Prostate gland (tissue), 2 donors: Measurements from ENCODE around the gene QRICH1. TPM values are rescaled to one million over a fixed set of nuclear protein-coding genes. Genes with fewer than 3 reads are reported as not detected.

Experiments used
- DNase-seq: peaks from one replicate; pipeline ENCODE4 v3.0.0-alpha.2; 2019; ENCODE audit warnings: low spot score
- H3K27ac ChIP-seq, 2 donors: fragments of 200-600 bp; sonication (generic); 2 replicates each; pipeline ENCODE4 v1.5.1; 2017 to 2019
- H3K27me3 ChIP-seq: fragments of 200-600 bp; sonication (generic); replicated peaks from 2 replicates; pipeline ENCODE4 v1.5.1; 2019; ENCODE audit not compliant: insufficient read depth
- H3K36me3 ChIP-seq, 2 donors: fragments of 200-600 bp; sonication (generic); 1 replicate in 1 of 2; 2 replicates in 1 of 2; pipeline versions ENCODE4 v1.5.1 to v1.8.1; 2017 to 2019
- H3K4me1 ChIP-seq: fragments of 200-600 bp; sonication (generic); replicated peaks from 2 replicates; pipeline ENCODE4 v1.5.1; 2019
- H3K4me3 ChIP-seq, 2 donors: fragments of 200-600 bp; sonication (generic); 2 replicates each; pipeline ENCODE4 v1.5.1; 2017 to 2019
- H3K9me3 ChIP-seq: fragments of 200-600 bp; sonication (generic); 2 replicates; pipeline ENCODE4 v1.5.1; 2017
- POLR2A ChIP-seq: fragments of 450-650 bp; IDR thresholded peaks from one replicate; pipeline ENCODE4 v1.6.1; 2016; ENCODE audit warnings: antibody characterized with exemption, mild to moderate bottlenecking
- POLR2AphosphoS5 ChIP-seq: sonication (generic); formaldehyde crosslinking; IDR thresholded peaks from one replicate; pipeline ENCODE4 v1.6.1; 2017; ENCODE audit warnings: antibody characterized with exemption
- whole genome bisulfite sequencing: methylation state at CpG from one replicate; pipeline ENCODE4 v1.1.5; 2018; 5-methylcytosine and 5-hydroxymethylcytosine counted together
- intact Hi-C: fragments of 100-400 bp; cut with DNase I; formaldehyde crosslinking; loops from one replicate; pipeline ENCODE4 v1.14.2; 2022
- total RNA-seq, 2 donors: library from RNA; depleted of rRNA; stranded (reverse); fragments of >200 nt; gene quantifications; one replicate each; pipeline ENCODE4 v1.1.0, GENCODE V29; 2016
- TF ChIP-seq, protein P1 (sequence below), 4 experiments: fragments of 200-600 bp in 2 of 4; fragments of 450-650 bp in 2 of 4; sonication (generic) in 2 of 4; IDR thresholded peaks; 1 replicate in 3 of 4; 2 replicates in 1 of 4; pipeline ENCODE4 v1.5.1; 2016 to 2019; ENCODE audit warnings: antibody characterized with exemption in 4 of 4, mild to moderate bottlenecking in 2 of 4, moderate library complexity in 2 of 4

The QRICH1 gene
- total RNA-seq, 2 donors from 2014 or later, result 60.1 to 132 TPM

DNA sequence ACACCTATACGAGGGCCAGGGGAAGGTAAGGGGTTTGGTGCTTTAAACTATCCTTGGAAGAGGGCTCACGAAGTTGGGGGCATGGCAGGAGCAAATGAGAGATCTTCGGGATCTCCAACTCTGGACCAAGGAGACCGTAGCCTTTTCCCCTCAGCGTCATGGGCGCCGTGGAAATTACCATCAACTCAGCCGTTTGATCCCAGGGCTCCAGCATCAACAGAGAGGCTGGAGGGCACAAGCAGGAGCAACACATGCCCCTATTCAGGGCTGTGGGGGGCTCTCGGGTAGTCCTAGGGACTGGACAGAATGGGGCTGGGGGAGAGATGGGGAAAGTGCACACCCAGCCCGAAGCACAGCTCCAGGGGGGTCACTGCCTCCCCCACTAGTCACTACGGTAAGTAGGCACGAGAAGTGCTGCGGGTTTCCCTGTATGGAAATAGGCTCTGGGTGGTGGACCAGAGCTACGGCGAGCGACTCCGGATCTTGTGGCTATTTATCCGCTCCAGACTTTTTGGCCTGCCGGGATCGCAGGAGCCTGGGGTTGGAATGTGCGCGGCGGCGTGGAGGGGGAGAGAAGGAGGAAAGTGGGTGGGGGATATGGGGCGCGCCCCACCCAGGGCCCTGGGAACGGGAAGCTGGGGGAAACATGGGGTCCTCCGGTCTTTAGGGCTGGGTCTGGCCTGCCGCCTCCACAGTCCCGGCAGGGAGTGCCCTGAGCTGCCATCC lies 39.5 kb upstream of the QRICH1 start:
- intact Hi-C loops, result loop anchor here (5.0 to 10.0 kb wide), 2 partner anchors 41 to 1151 kb away; partner anchors contain the start of gene QRICH1
- TF ChIP-seq, protein P1, sequence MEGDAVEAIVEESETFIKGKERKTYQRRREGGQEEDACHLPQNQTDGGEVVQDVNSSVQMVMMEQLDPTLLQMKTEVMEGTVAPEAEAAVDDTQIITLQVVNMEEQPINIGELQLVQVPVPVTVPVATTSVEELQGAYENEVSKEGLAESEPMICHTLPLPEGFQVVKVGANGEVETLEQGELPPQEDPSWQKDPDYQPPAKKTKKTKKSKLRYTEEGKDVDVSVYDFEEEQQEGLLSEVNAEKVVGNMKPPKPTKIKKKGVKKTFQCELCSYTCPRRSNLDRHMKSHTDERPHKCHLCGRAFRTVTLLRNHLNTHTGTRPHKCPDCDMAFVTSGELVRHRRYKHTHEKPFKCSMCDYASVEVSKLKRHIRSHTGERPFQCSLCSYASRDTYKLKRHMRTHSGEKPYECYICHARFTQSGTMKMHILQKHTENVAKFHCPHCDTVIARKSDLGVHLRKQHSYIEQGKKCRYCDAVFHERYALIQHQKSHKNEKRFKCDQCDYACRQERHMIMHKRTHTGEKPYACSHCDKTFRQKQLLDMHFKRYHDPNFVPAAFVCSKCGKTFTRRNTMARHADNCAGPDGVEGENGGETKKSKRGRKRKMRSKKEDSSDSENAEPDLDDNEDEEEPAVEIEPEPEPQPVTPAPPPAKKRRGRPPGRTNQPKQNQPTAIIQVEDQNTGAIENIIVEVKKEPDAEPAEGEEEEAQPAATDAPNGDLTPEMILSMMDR (IDR thresholded peaks at IDR 0.05), result peak in 1 of 4 experiments; percentile 2
- TF ChIP-seq POLR2A (peak; percentile 17), POLR2AphosphoS5 (peak; percentile 79)
- Histone ChIP-seq H3K27ac (peak overlapping the region; percentile 81), H3K4me3 (peak overlapping the region; percentile 43 to 63), H3K9me3 (no peaks in the 10 kb centered on the region), H3K36me3 (no peaks in the 10 kb centered on the region), H3K4me1 (peaks cover 5% of the 10 kb centered on the region), H3K27me3 (no peaks in the 10 kb centered on the region)
- peak; percentile 83 for DNase-seq
- WGBS, result 4% methylated on average over 30 of the region's 30 CpGs

DNA sequence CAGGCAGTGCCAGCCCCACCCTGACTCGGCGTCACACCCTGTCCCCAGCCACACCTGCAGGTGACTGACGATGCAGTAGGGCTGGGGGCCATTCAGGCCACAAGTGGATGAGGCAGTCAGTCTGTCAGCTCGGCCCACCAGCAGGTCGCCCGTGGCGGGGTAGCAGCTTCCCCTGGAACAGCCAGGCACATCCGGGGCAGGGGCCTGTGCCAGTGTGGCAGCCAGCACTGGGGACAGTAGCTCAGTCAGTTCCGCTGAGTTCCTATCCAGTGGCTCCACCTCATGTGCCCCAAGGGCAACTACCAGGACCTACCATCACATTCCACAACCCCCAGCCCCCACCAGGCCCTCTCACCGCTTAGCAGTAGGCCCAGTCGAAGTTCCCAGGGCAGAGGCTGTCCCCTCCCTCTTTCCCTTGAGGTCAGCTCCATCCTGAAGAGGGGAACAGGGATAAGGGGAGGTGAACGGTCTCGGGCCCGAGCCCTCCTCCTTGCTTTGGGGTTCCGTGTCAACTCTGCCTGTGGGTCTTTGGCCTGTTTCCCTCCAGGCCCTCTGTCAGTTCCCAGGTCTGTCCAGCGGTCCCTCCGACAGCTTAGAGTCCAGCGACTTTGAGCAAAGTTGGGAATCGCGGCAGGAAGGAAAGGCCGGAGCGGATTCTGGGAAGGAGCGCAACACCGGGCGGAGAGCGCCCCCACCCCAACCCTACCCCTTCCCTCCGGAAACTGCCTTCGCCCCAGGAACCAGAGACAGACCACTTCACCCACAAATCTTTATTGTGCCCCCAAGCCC lies 38.8 kb upstream of the QRICH1 start, which contains the start of gene LAMB2:
Gene LAMB2 (minus strand): TSS at position 614 of the 789 bp plus-strand sequence. CDS start 183 bp downstream, at position 431.
- peaks cover 0 to 4% of the 10 kb centered on the region in 2 donors for H3K36me3 ChIP-seq
- H3K4me3 ChIP-seq, result peak within 1 kb of the TSS; percentile 43 to 63
- no peaks in the 10 kb centered on the region for H3K9me3 ChIP-seq
- peak; percentile 76 for DNase-seq
- no peaks in the 10 kb centered on the region for H3K27me3 ChIP-seq
- intact Hi-C loops, result loop anchor here (5.0 to 10.0 kb wide), 2 partner anchors 40 to 1152 kb away; partner anchors contain the start of gene QRICH1
- peak within 1 kb of the TSS; percentile 81 for H3K27ac ChIP-seq
- TF ChIP-seq POLR2A (peak; percentile 62), POLR2AphosphoS5 (peak; percentile 71)
- TF ChIP-seq, protein P1 (IDR thresholded peaks at IDR 0.05), result peak in 2 of 4 experiments; percentile 9 to 16
- H3K4me1 ChIP-seq, result peaks cover 5% of the 10 kb centered on the region
- 1% methylated on average over 28 of the region's 28 CpGs for WGBS

DNA sequence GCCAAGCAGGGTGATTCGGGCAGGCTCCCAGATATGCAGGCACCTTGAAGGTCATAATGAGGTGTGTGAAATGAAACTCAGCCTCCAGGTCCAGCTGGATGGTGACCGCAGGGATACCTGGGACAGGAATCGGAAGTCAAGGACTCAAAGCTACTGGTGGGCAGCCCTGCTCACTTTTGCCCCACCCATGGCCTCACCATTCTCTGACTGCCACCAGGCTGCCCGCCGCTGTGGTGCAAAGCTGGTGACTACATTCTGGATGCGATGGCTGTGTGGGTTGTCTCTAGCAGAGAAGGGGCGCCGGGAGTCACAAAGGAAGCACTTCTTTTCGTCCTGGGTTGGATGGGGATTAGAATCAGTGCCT lies 38.2 kb upstream of the QRICH1 start:
- H3K4me1 ChIP-seq, result peaks cover 5% of the 10 kb centered on the region

DNA sequence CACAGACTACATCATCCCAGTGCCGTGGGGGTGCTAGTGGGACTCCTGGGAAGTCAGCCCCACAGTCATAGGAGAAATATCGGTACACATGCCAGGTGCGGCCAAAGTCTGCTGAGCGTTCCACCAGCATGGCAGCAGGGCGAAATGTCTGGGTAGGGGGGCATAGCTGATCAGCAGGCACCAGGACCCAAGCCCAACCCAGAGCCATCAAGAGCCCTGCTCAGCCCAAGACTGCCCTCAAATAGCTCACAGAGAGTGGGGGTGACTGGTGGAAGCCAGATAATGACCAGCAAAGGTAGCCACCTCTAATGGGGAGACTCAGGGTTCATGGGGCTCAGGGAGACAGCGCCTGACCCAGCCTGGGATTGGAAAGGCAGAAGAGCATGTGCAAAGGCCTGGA lies 37.7 kb upstream of the QRICH1 start:
- WGBS, result 95% methylated on average over 6 of the region's 6 CpGs

More for the DNA sequence above, 38.2 kb upstream of the QRICH1 start:
- peaks cover 0 to 4% of the 10 kb centered on the region in 2 donors for H3K36me3 ChIP-seq
- DNase-seq, result no peak
- no peaks in the 10 kb centered on the region for H3K9me3 ChIP-seq
- no peaks in the 10 kb centered on the region for H3K27me3 ChIP-seq
- H3K4me3 ChIP-seq, result peak overlapping the region; percentile 43 to 63
- H3K27ac ChIP-seq, result peak overlapping the region; percentile 81
- no peak for TF ChIP-seq POLR2A
- no peak for TF ChIP-seq POLR2AphosphoS5
- TF ChIP-seq, protein P1 (IDR thresholded peaks at IDR 0.05), result no peak
- 51% methylated on average over 9 of the region's 9 CpGs for WGBS
- intact Hi-C loops, result loop anchor here (5.0 to 10.0 kb wide), 2 partner anchors 40 to 1153 kb away; partner anchors contain the start of gene QRICH1

More for the DNA sequence above, 37.7 kb upstream of the QRICH1 start:
- peaks cover 5% of the 10 kb centered on the region for H3K4me1 ChIP-seq
- intact Hi-C loops, result loop anchor here (5.0 to 10.0 kb wide), 2 partner anchors 39 to 1153 kb away; partner anchors contain the start of gene QRICH1
- H3K9me3 ChIP-seq, result no peaks in the 10 kb centered on the region
- H3K27me3 ChIP-seq, result no peaks in the 10 kb centered on the region
- H3K36me3 ChIP-seq, result peaks cover 0 to 4% of the 10 kb centered on the region in 2 donors
- DNase-seq, result no peak
- peak overlapping the region; percentile 81 for H3K27ac ChIP-seq
- TF ChIP-seq, protein P1 (IDR thresholded peaks at IDR 0.05), result no peak
- TF ChIP-seq POLR2AphosphoS5, result no peak
- TF ChIP-seq POLR2A, result no peak
- peak overlapping the region in 1 of 2 donors; percentile 43 for H3K4me3 ChIP-seq
